ENCODE measurements around the gene ADAM19.

Gene ADAM19

GRCh38 chr5:157481666-157482065, 93.9 kb downstream of the ADAM19 start:
- no peaks in the 10 kb centered on the region for H3K27me3 Mint-ChIP-seq
- H3K9me3 Mint-ChIP-seq = no peaks in the 10 kb centered on the region
- no peaks in the 10 kb centered on the region for H3K36me3 Mint-ChIP-seq
- H3K4me3 Mint-ChIP-seq = no peak overlapping the region
- H3K4me1 Mint-ChIP-seq = no peaks in the 10 kb centered on the region
- H3K27ac Mint-ChIP-seq = no peak overlapping the region

- Mint-ChIP-seq H3K4me1 (no peaks in the 10 kb centered on the region), H3K27me3 (no peaks in the 10 kb centered on the region), H3K9me3 (no peaks in the 10 kb centered on the region), H3K27ac (no peak overlapping the region), H3K4me3 (no peak overlapping the region), H3K36me3 (no peaks in the 10 kb centered on the region)
Observed at GRCh38 chr5:157481265-157481664, 94.3 kb downstream of the ADAM19 start.

- H3K27me3 Mint-ChIP-seq = no peaks in the 10 kb centered on the region
- H3K4me3 Mint-ChIP-seq = no peak overlapping the region
- no peaks in the 10 kb centered on the region for H3K9me3 Mint-ChIP-seq
- no peaks in the 10 kb centered on the region for H3K36me3 Mint-ChIP-seq
- no peaks in the 10 kb centered on the region for H3K4me1 Mint-ChIP-seq
- H3K27ac Mint-ChIP-seq = no peak overlapping the region
Observed at GRCh38 chr5:157479612-157480510, 95.7 kb downstream of the ADAM19 start.

GRCh38 chr5:157479166-157479565, 96.4 kb downstream of the ADAM19 start:
- Mint-ChIP-seq H3K27ac (no peak overlapping the region), H3K9me3 (no peaks in the 10 kb centered on the region), H3K27me3 (no peaks in the 10 kb centered on the region), H3K4me3 (no peak overlapping the region), H3K36me3 (no peaks in the 10 kb centered on the region), H3K4me1 (no peaks in the 10 kb centered on the region)

- Mint-ChIP-seq H3K27me3 (no peaks in the 10 kb centered on the region), H3K9me3 (no peaks in the 10 kb centered on the region), H3K4me3 (no peak overlapping the region), H3K36me3 (no peaks in the 10 kb centered on the region), H3K4me1 (no peaks in the 10 kb centered on the region), H3K27ac (no peak overlapping the region)
Observed at GRCh38 chr5:157478726-157479125, 96.8 kb downstream of the ADAM19 start.

GRCh38 chr5:157477814-157478494, 97.6 kb downstream of the ADAM19 start:
- Mint-ChIP-seq H3K27me3 (no peaks in the 10 kb centered on the region), H3K27ac (no peak overlapping the region), H3K4me3 (no peak overlapping the region), H3K4me1 (no peaks in the 10 kb centered on the region), H3K9me3 (no peaks in the 10 kb centered on the region), H3K36me3 (no peaks in the 10 kb centered on the region)

GRCh38 chr5:157476702-157477408, 98.7 kb downstream of the ADAM19 start:
- H3K27ac Mint-ChIP-seq = no peak overlapping the region

GRCh38 chr5:157475432-157475831, 100.1 kb downstream of the ADAM19 start:
- no peaks in the 10 kb centered on the region for H3K4me1 Mint-ChIP-seq
- H3K9me3 Mint-ChIP-seq = no peaks in the 10 kb centered on the region
- H3K27me3 Mint-ChIP-seq = no peaks in the 10 kb centered on the region
- no peak overlapping the region for H3K27ac Mint-ChIP-seq
- H3K4me3 Mint-ChIP-seq = no peak overlapping the region
- no peaks in the 10 kb centered on the region for H3K36me3 Mint-ChIP-seq

More at GRCh38 chr5:157476702-157477408, 98.7 kb downstream of the ADAM19 start:
- Mint-ChIP-seq H3K9me3 (no peaks in the 10 kb centered on the region), H3K27me3 (no peaks in the 10 kb centered on the region), H3K36me3 (no peaks in the 10 kb centered on the region), H3K4me3 (no peak overlapping the region), H3K4me1 (no peaks in the 10 kb centered on the region)

- H3K4me1 Mint-ChIP-seq = no peaks in the 10 kb centered on the region
- no peaks in the 10 kb centered on the region for H3K27me3 Mint-ChIP-seq
- H3K9me3 Mint-ChIP-seq = no peaks in the 10 kb centered on the region
- H3K27ac Mint-ChIP-seq = no peak overlapping the region
- no peaks in the 10 kb centered on the region for H3K36me3 Mint-ChIP-seq
- no peak overlapping the region for H3K4me3 Mint-ChIP-seq
Observed at GRCh38 chr5:157473383-157474320, 101.9 kb downstream of the ADAM19 start.

GRCh38 chr5:157471709-157472108, 103.9 kb downstream of the ADAM19 start:
- H3K4me1 Mint-ChIP-seq = no peaks in the 10 kb centered on the region
- no peaks in the 10 kb centered on the region for H3K36me3 Mint-ChIP-seq
- H3K9me3 Mint-ChIP-seq = no peaks in the 10 kb centered on the region
- H3K27me3 Mint-ChIP-seq = no peaks in the 10 kb centered on the region
- no peak overlapping the region for H3K27ac Mint-ChIP-seq
- H3K4me3 Mint-ChIP-seq = no peak overlapping the region

- H3K4me3 Mint-ChIP-seq = no peak overlapping the region
- H3K4me1 Mint-ChIP-seq = no peaks in the 10 kb centered on the region
- no peaks in the 10 kb centered on the region for H3K36me3 Mint-ChIP-seq
- no peaks in the 10 kb centered on the region for H3K27me3 Mint-ChIP-seq
- no peak overlapping the region for H3K27ac Mint-ChIP-seq
- no peaks in the 10 kb centered on the region for H3K9me3 Mint-ChIP-seq
Observed at GRCh38 chr5:157470631-157471030, 104.9 kb downstream of the ADAM19 start.

GRCh38 chr5:157469687-157470086, 105.9 kb downstream of the ADAM19 start:
- H3K4me3 Mint-ChIP-seq = no peak overlapping the region
- no peaks in the 10 kb centered on the region for H3K9me3 Mint-ChIP-seq
- peaks cover 4% of the 10 kb centered on the region for H3K4me1 Mint-ChIP-seq
- peak overlapping the region; percentile 41 for H3K27ac Mint-ChIP-seq
- H3K27me3 Mint-ChIP-seq = no peaks in the 10 kb centered on the region
- H3K36me3 Mint-ChIP-seq = no peaks in the 10 kb centered on the region

- H3K27me3 Mint-ChIP-seq = no peaks in the 10 kb centered on the region
- H3K36me3 Mint-ChIP-seq = no peaks in the 10 kb centered on the region
- H3K9me3 Mint-ChIP-seq = no peaks in the 10 kb centered on the region
- H3K4me1 Mint-ChIP-seq = peaks cover 10% of the 10 kb centered on the region
- H3K27ac Mint-ChIP-seq = no peak overlapping the region
- no peak overlapping the region for H3K4me3 Mint-ChIP-seq
Observed at GRCh38 chr5:157469073-157469472, 106.5 kb downstream of the ADAM19 start.

GRCh38 chr5:157468293-157468965, 107.1 kb downstream of the ADAM19 start:
- Mint-ChIP-seq H3K4me1 (peaks cover 15% of the 10 kb centered on the region), H3K27me3 (no peaks in the 10 kb centered on the region), H3K27ac (no peak overlapping the region), H3K4me3 (no peak overlapping the region), H3K36me3 (no peaks in the 10 kb centered on the region), H3K9me3 (no peaks in the 10 kb centered on the region)
